H7 (cell line): ENCODE measurements around the gene TFPI. TPM values are rescaled to one million over a fixed set of nuclear protein-coding genes. Genes with fewer than 3 reads are reported as not detected.

Source experiments
- DNase-seq: peaks from one replicate; pipeline ENCODE4 v3.0.0; 2012
- H3K27me3 ChIP-seq: 2 replicates; pipeline ENCODE4 v1.6.0; 2011; ENCODE audit warnings: mild to moderate bottlenecking, low read length; ENCODE audit not compliant: control insufficient read depth, insufficient read depth
- H3K36me3 ChIP-seq: replicated peaks from 2 replicates; pipeline ENCODE4 v1.5.1; 2011; ENCODE audit warnings: low read length; ENCODE audit not compliant: control insufficient read depth, insufficient read depth
- H3K4me3 ChIP-seq: 2 replicates; pipeline ENCODE4 v1.5.1; 2011; ENCODE audit warnings: low read depth, mild to moderate bottlenecking, control low read depth, low read length, moderate library complexity; ENCODE audit not compliant: insufficient read depth
- total RNA-seq: library from RNA; depleted of rRNA; stranded (reverse); fragments of >200 nt; shearing (Covaris generic); gene quantifications from 2 replicates; pipeline ENCODE4 v1.2.3, GENCODE V29; 2014

TFPI gene
- total RNA-seq, 1 experiment from 2014 or later: 17.1 TPM

- Histone ChIP-seq H3K4me3 (no peak overlapping the region), H3K36me3 (no peaks in the 10 kb centered on the region), H3K27me3 (no peaks in the 10 kb centered on the region)
- DNase-seq: no peak
Measured at GRCh38 chr2:187509667-187510417, 44.4 kb downstream of the TFPI start.

DNA sequence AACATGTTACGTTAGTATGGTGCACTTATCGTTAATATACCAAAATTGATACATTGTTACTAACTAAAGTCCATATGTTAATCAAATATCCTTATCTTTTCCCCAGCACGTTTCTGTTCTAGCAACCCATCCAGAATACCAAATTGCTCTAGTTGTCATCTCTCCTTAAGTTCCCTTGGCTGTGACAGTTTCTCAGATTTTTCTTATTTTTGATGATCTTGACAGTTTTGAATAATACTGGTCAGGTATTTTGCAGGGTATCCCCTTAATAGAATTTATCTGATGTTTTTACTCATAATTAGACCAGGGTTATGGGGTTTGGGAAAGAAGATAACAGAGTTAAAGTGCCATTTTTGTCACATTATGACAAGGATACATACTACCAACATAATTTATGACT is 47.8 kb downstream of the TFPI start:
- Histone ChIP-seq H3K4me3 (no peak overlapping the region), H3K27me3 (no peaks in the 10 kb centered on the region), H3K36me3 (no peaks in the 10 kb centered on the region)
- DNase-seq: no peak

GRCh38 chr2:187505065-187505672 is 49.1 kb downstream of the TFPI start:
- Histone ChIP-seq H3K4me3 (no peak overlapping the region), H3K36me3 (no peaks in the 10 kb centered on the region), H3K27me3 (no peaks in the 10 kb centered on the region)
- no peak for DNase-seq

GRCh38 chr2:187504312-187504921 is 49.8 kb downstream of the TFPI start:
- no peak for DNase-seq
- Histone ChIP-seq H3K27me3 (no peaks in the 10 kb centered on the region), H3K36me3 (no peaks in the 10 kb centered on the region), H3K4me3 (no peak overlapping the region)

- H3K36me3 ChIP-seq: no peaks in the 10 kb centered on the region
- H3K4me3 ChIP-seq: no peak overlapping the region
- DNase-seq: no peak
- no peaks in the 10 kb centered on the region for H3K27me3 ChIP-seq
Measured at GRCh38 chr2:187503700-187504099, 50.5 kb downstream of the TFPI start.

- H3K4me3 ChIP-seq: no peak overlapping the region
- H3K36me3 ChIP-seq: no peaks in the 10 kb centered on the region
- DNase-seq: no peak
- H3K27me3 ChIP-seq: no peaks in the 10 kb centered on the region
Measured at GRCh38 chr2:187502467-187502866, 51.8 kb downstream of the TFPI start.

DNA sequence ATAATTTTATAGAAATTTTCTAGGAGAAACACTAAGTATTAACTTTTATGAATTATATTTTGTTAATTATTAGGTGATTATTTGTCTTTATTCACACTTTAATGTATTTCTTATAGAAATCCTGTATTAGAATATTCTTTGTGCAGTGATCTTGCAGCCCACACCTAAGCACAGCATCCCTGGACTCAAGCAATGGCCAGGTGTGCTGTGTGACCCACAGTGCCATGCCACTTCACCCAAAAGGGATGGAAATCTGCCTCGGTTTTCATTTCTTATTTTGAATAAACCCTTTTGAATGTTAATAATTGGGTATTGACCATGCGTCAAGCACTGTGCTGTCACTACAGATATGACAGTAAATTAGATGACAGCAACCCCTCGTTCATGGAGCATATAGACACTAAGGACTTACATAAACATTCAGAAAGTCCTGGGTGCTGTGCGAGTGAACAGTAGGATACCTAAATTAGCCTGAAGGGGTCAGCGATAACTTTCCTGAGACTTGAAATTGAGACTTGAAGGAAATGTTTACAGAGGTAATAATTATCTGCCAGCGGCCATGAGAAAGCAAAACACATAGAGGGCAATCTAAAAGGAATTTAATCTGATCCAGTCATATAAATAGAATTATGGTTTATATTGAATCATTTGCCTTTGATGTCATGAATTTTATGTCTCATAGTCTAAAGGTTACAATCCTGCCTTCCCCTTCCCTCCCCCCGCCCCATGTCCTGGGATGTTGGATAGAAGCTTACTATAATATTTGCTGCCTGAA is 53.5 kb downstream of the TFPI start:
- Histone ChIP-seq H3K36me3 (no peaks in the 10 kb centered on the region), H3K27me3 (no peaks in the 10 kb centered on the region), H3K4me3 (no peak overlapping the region)
- peak; percentile 4 for DNase-seq

GRCh38 chr2:187499941-187500532 is 54.2 kb downstream of the TFPI start:
- Histone ChIP-seq H3K36me3 (no peaks in the 10 kb centered on the region), H3K4me3 (no peak overlapping the region), H3K27me3 (no peaks in the 10 kb centered on the region)
- DNase-seq: peak; percentile 6

GRCh38 chr2:187497858-187498463 is 56.3 kb downstream of the TFPI start:
- H3K4me3 ChIP-seq: no peak overlapping the region
- H3K27me3 ChIP-seq: no peaks in the 10 kb centered on the region
- DNase-seq: no peak
- H3K36me3 ChIP-seq: no peaks in the 10 kb centered on the region

DNA sequence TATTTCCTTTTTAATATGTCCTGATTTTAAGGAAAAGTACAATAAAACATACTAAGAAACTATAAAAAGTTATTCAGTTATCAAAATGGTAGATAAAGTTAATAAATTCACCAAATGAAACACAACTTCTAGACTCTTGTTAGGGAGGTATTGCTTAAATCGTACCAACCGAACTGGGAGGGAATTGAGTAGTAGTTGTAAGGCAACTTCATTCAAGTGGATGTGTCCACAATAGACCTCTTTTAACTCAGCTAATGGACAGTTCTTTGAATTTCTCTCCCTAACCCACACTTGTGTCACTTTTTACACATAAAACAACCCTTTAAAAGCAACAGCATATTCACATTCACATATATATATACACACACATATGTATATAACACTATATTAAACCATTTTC is 57.1 kb downstream of the TFPI start:
- no peaks in the 10 kb centered on the region; the same call in 1 of the 2 replicates for H3K36me3 ChIP-seq
- H3K4me3 ChIP-seq: no peak overlapping the region
- DNase-seq: no peak
- no peaks in the 10 kb centered on the region for H3K27me3 ChIP-seq

GRCh38 chr2:187495324-187495723 is 58.9 kb downstream of the TFPI start:
- no peaks in the 10 kb centered on the region for H3K27me3 ChIP-seq
- H3K36me3 ChIP-seq: no peaks in the 10 kb centered on the region; the same call in 1 of the 2 replicates
- H3K4me3 ChIP-seq: no peak overlapping the region
- no peak for DNase-seq

DNA sequence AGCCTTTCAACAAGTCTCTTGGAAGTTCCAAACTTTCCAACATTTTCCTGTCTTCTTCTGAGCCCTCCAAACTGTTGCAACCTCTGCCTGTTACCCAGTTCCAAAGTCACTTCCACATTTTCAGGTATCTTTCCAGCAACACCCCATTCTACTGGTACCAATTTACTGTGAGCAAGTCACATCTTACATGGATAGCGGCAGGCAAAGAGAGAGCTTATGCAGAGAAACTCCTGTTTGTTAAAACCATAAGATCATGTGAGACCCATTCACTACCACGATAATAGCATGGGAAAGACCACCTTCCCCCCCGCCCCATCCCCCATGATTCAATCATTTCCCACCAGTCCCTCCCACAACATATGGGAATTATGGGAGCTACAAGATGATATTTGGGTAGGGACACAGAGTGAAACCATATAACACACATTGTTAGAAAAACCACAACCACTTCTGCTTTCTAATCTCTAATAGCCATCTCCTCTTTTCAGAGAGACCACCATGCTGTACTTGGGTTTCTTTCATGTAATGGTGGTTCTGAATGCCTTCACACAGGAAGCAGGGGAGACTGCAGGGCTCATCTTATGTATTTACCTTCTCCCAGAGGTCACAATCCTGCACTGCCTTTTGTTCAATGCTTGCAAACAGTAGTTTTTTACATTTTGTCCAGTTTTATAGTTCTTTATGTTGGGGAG is 60.2 kb downstream of the TFPI start:
- Histone ChIP-seq H3K36me3 (no peaks in the 10 kb centered on the region; the same call in 1 of the 2 replicates), H3K4me3 (no peak overlapping the region), H3K27me3 (no peaks in the 10 kb centered on the region)
- no peak for DNase-seq

GRCh38 chr2:187493180-187493579 is 61.1 kb downstream of the TFPI start:
- no peak overlapping the region for H3K4me3 ChIP-seq
- no peaks in the 10 kb centered on the region; the same call in 1 of the 2 replicates for H3K36me3 ChIP-seq
- no peak for DNase-seq
- H3K27me3 ChIP-seq: no peaks in the 10 kb centered on the region
